ENCODE measurements around the gene PYCR2. TPM values are rescaled to one million over a fixed set of nuclear protein-coding genes. Genes with fewer than 3 reads are reported as not detected.

The PYCR2 gene
- total and polyA plus RNA-seq, 2 of the 8 experiments (the other 6 are each of a cell fraction or from before 2014, with no cell fraction given), result 79.3 to 84.6 TPM

- TF ChIP-seq CTCF (IDR thresholded peaks at IDR 0.05; ENCODE audit: control extremely low read depth in 1 of 3, insufficient read depth in 1 of 3, low read depth in 1 of 3, low read length in 3 of 3), result no peak
- TF ChIP-seq TAF1 (IDR thresholded peaks at IDR 0.05; ENCODE audit: low read depth, low read length), result no peak
These were observed 9.0 kb upstream of the PYCR2 start (continued) for GRCh38 chr1:225933072-225933471.
